OCI-LY1 (cell line): ENCODE data around the gene AGR3.

Experiments used
- H2AFZ ChIP-seq: fragments of 200-600 bp; sonication (generic), shearing (Covaris generic); 2 replicates; pipeline ENCODE4 v1.6.0; 2014; ENCODE audit warnings: antibody characterized with exemption, mild to moderate bottlenecking, low read length
- H3F3A ChIP-seq: fragments of 200-600 bp; sonication (generic), shearing (Covaris generic); 2 replicates; pipeline ENCODE4 v1.6.0; 2014; ENCODE audit warnings: mild to moderate bottlenecking, antibody characterized with exemption, low read length, moderate library complexity; ENCODE audit not compliant: insufficient read depth
- H3K27ac ChIP-seq: fragments of 200-600 bp; sonication (generic); 2 replicates; pipeline ENCODE4 v1.5.1; 2014; ENCODE audit warnings: low read length, mixed run types, mild to moderate bottlenecking, low read depth; ENCODE audit not compliant: poor library complexity, severe bottlenecking
- H3K27me3 ChIP-seq: fragments of 200-600 bp; sonication (generic); 2 replicates; pipeline ENCODE4 v1.6.0; 2014; ENCODE audit warnings: antibody characterized with exemption, mild to moderate bottlenecking, low read length, moderate library complexity; ENCODE audit not compliant: insufficient read depth
- H3K36me3 ChIP-seq: fragments of 200-600 bp; sonication (generic); 2 replicates; pipeline ENCODE4 v1.6.1; 2014; ENCODE audit warnings: mild to moderate bottlenecking, antibody characterized with exemption, low read length, moderate library complexity, mixed read lengths; ENCODE audit not compliant: insufficient read depth
- H3K4me1 ChIP-seq: fragments of 200-600 bp; sonication (generic); 2 replicates; pipeline ENCODE4 v1.5.1; 2014; ENCODE audit warnings: mild to moderate bottlenecking, low read length, moderate library complexity; ENCODE audit not compliant: insufficient read depth, severe bottlenecking
- H3K4me2 ChIP-seq: fragments of 200-600 bp; sonication (generic), shearing (Covaris generic); 2 replicates; pipeline ENCODE4 v1.6.1; 2014; ENCODE audit warnings: low read length
- H3K4me3 ChIP-seq: fragments of 200-600 bp; sonication (generic); 2 replicates; pipeline ENCODE4 v1.5.1; 2014; ENCODE audit warnings: low read length, low read depth, mild to moderate bottlenecking, mixed read lengths; ENCODE audit not compliant: poor library complexity, severe bottlenecking
- H3K79me2 ChIP-seq: fragments of 200-600 bp; shearing (Covaris generic); 2 replicates; pipeline ENCODE4 v1.6.1; 2016; ENCODE audit warnings: mixed run types, low read length, mixed read lengths; ENCODE audit not compliant: insufficient read depth
- H3K9ac ChIP-seq: fragments of 200-600 bp; sonication (generic), shearing (Covaris generic); 2 replicates; pipeline ENCODE4 v1.6.1; 2014; ENCODE audit warnings: mild to moderate bottlenecking, low read length, mixed read lengths
- H3K9me2 ChIP-seq: fragments of 200-600 bp; sonication (generic), shearing (Covaris generic); 2 replicates; pipeline ENCODE4 v1.6.1; 2014; ENCODE audit warnings: low read depth, mild to moderate bottlenecking, low read length, mixed read lengths
- H3K9me3 ChIP-seq: fragments of 200-600 bp; shearing (Covaris generic); 2 replicates; pipeline ENCODE4 v1.6.1; 2014; ENCODE audit warnings: low read length, mixed read lengths
- H4K20me1 ChIP-seq: fragments of 200-600 bp; sonication (generic), shearing (Covaris generic); 2 replicates; pipeline ENCODE4 v1.6.0; 2016; ENCODE audit warnings: mild to moderate bottlenecking, low read length; ENCODE audit not compliant: insufficient read depth
- EZH2 ChIP-seq: fragments of 200-600 bp; sonication (generic), shearing (Covaris generic); IDR thresholded peaks from 2 replicates; pipeline ENCODE4 v1.8.0; 2017; ENCODE audit warnings: borderline replicate concordance, mixed run types, mild to moderate bottlenecking, antibody characterized with exemption, low read length, moderate library complexity, mixed read lengths
- TF ChIP-seq, protein P1 (sequence below): fragments of 200-600 bp; sonication (generic), shearing (Covaris generic); IDR thresholded peaks from 2 replicates; pipeline ENCODE4 v1.5.1; 2017; ENCODE audit warnings: mild to moderate bottlenecking, antibody characterized with exemption, low read length, moderate library complexity, mixed read lengths

The AGR3 gene

DNA sequence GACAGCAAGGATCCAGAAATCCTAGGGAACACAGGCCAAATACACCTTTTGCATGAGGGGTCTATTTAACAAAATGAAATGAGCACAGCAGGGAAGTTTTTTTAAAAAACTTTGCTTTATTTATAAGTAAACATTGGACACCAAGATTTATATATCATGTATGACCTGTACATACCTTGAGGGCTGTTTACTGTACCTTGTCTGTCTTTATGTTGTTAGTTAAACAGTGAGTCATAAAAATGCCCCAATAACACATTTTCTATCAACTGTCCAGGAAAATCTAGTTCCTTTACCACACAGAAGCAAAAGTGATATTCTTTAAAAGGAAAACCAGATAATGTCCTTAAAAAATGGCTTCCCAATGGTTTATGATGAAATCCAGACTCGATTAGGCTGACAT, 45.1 kb upstream of the AGR3 start:
- H4K20me1 ChIP-seq, result no peaks in the 10 kb centered on the region
- H3K9ac ChIP-seq, result no peak overlapping the region
- H2AFZ ChIP-seq, result no peak overlapping the region
- H3K9me3 ChIP-seq, result 0 out of 2 replicates have a peak, but pooled peaks cover 7% of the 10 kb centered on the region
- H3K36me3 ChIP-seq, result no peaks in the 10 kb centered on the region
- no peaks in the 10 kb centered on the region for H3K79me2 ChIP-seq
- H3K27me3 ChIP-seq, result no peaks in the 10 kb centered on the region
- peaks cover 49% of the 10 kb centered on the region for H3K4me1 ChIP-seq
- H3K9me2 ChIP-seq, result no peaks in the 10 kb centered on the region
- TF ChIP-seq, protein P1, sequence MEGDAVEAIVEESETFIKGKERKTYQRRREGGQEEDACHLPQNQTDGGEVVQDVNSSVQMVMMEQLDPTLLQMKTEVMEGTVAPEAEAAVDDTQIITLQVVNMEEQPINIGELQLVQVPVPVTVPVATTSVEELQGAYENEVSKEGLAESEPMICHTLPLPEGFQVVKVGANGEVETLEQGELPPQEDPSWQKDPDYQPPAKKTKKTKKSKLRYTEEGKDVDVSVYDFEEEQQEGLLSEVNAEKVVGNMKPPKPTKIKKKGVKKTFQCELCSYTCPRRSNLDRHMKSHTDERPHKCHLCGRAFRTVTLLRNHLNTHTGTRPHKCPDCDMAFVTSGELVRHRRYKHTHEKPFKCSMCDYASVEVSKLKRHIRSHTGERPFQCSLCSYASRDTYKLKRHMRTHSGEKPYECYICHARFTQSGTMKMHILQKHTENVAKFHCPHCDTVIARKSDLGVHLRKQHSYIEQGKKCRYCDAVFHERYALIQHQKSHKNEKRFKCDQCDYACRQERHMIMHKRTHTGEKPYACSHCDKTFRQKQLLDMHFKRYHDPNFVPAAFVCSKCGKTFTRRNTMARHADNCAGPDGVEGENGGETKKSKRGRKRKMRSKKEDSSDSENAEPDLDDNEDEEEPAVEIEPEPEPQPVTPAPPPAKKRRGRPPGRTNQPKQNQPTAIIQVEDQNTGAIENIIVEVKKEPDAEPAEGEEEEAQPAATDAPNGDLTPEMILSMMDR, result no peak
- TF ChIP-seq EZH2, result no peak
- H3F3A ChIP-seq, result no peaks in the 10 kb centered on the region
- no peak overlapping the region for H3K4me3 ChIP-seq
- no peak overlapping the region for H3K4me2 ChIP-seq
- H3K27ac ChIP-seq, result no peak overlapping the region

DNA sequence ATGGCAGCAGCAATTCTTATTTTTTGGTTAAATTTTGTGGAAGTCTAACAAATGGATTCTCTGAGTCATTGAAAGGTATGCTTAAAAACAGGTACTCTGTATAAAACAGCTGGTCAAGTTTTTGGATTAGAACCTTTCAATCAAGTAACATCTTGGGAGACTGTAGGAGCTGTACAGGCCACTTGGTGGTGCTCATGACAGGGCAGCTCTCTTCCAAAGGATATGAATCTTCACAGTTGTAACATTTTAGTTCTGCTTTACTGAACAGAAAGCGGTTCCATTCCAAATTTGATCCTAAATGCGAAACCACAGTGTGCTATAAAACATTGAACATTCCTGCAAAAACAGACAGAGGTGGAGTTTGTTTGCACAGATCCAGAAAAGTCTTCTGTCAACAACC, 44.5 kb upstream of the AGR3 start:
- no peak overlapping the region for H3K4me2 ChIP-seq
- no peaks in the 10 kb centered on the region for H3K9me2 ChIP-seq
- H4K20me1 ChIP-seq, result no peaks in the 10 kb centered on the region
- H3K27ac ChIP-seq, result no peak overlapping the region
- no peaks in the 10 kb centered on the region for H3F3A ChIP-seq
- 0 out of 2 replicates have a peak, but pooled peaks cover 7% of the 10 kb centered on the region for H3K9me3 ChIP-seq
- H3K79me2 ChIP-seq, result no peaks in the 10 kb centered on the region
- H3K4me1 ChIP-seq, result peaks cover 51% of the 10 kb centered on the region
- TF ChIP-seq, protein P1, result peak; percentile 47; the same call in 1 of the 2 replicates
- TF ChIP-seq EZH2, result no peak
- no peaks in the 10 kb centered on the region for H3K27me3 ChIP-seq
- H3K9ac ChIP-seq, result no peak overlapping the region
- no peak overlapping the region for H3K4me3 ChIP-seq
- H3K36me3 ChIP-seq, result no peaks in the 10 kb centered on the region
- H2AFZ ChIP-seq, result no peak overlapping the region

DNA sequence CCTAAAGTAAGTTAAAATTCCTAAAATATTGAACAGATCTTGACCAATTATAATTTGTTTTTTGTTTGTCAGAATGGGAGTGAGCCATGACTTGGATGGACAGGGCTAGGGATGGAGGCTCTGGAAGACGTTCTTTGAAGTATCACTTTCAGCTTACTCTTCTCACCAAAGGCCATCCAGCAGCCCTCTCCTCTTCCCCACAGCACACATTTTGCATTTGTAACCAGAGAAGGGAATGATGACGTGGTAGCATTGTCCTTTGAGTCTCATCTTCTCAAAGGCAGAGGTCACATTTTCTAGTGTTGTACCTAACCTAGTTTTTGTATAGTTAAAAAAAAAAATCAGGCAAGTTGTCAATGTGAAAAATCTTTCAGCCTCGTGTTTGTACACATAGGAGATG, 43.8 kb upstream of the AGR3 start:
- no peak overlapping the region for H3K4me3 ChIP-seq
- H3K36me3 ChIP-seq, result no peaks in the 10 kb centered on the region
- H3F3A ChIP-seq, result no peaks in the 10 kb centered on the region
- no peaks in the 10 kb centered on the region for H4K20me1 ChIP-seq
- no peak overlapping the region for H3K27ac ChIP-seq
- H2AFZ ChIP-seq, result no peak overlapping the region
- no peak overlapping the region for H3K4me2 ChIP-seq
- TF ChIP-seq, protein P1, result no peak
- no peak for TF ChIP-seq EZH2
- no peaks in the 10 kb centered on the region for H3K27me3 ChIP-seq
- no peak overlapping the region for H3K9ac ChIP-seq
- H3K79me2 ChIP-seq, result no peaks in the 10 kb centered on the region
- H3K4me1 ChIP-seq, result peaks cover 51% of the 10 kb centered on the region
- no peaks in the 10 kb centered on the region for H3K9me2 ChIP-seq
- 0 out of 2 replicates have a peak, but pooled peaks cover 7% of the 10 kb centered on the region for H3K9me3 ChIP-seq
